GM12875 (cell line): ENCODE data around the gene PDZD2.

Source experiments
- H3K4me3 ChIP-seq: one replicate; pipeline ENCODE4 v1.5.1; 2011; ENCODE audit warnings: low read depth, low read length, control low read depth
- TF ChIP-seq, protein P1 (sequence below): IDR thresholded peaks from 2 replicates; pipeline ENCODE4 v1.5.1; 2011; ENCODE audit warnings: low read depth, mild to moderate bottlenecking, control low read depth, inconsistent platforms, low read length, moderate library complexity, borderline replicate concordance; ENCODE audit not compliant: insufficient read depth

PDZD2 gene

DNA sequence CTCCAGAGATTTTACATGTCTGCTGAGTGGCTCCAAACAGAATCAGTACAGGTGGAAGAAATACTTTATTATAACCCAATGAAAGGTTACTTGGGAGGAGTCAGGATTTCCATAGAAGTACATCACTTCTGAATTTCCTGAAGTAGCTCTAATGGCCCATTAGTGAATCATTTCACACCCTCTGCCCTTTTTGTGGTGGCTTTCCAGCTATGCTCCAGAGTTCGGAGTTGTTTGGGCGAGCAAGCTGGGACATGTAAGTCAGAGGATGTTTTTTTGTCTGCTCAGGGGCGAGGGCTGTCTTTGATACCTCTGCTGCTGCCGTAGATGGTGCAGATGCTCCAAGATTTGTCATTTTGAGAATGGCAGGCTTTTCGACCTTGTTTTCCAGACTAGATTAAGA is 309.1 kb downstream of the PDZD2 start:
- H3K4me3 ChIP-seq, result no peak overlapping the region
- TF ChIP-seq, protein P1, sequence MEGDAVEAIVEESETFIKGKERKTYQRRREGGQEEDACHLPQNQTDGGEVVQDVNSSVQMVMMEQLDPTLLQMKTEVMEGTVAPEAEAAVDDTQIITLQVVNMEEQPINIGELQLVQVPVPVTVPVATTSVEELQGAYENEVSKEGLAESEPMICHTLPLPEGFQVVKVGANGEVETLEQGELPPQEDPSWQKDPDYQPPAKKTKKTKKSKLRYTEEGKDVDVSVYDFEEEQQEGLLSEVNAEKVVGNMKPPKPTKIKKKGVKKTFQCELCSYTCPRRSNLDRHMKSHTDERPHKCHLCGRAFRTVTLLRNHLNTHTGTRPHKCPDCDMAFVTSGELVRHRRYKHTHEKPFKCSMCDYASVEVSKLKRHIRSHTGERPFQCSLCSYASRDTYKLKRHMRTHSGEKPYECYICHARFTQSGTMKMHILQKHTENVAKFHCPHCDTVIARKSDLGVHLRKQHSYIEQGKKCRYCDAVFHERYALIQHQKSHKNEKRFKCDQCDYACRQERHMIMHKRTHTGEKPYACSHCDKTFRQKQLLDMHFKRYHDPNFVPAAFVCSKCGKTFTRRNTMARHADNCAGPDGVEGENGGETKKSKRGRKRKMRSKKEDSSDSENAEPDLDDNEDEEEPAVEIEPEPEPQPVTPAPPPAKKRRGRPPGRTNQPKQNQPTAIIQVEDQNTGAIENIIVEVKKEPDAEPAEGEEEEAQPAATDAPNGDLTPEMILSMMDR, result no peak

DNA sequence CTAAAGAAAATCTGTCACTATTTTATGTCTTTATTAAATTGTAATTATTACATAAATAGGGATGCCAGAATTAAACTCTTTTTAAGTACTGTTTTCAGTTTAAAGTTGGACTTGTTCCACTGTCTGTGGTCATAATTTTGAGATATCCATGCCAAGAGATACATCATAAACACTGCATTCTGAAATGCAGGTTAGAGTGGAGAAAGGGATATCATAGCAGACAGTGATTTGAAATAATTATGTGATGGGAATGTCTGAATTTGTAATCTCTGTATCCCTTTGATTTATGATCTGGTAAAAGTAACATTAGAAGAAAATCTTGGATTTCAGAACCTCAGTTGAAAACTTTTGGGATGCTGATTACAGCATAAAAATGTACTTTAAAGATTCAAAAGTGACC is 313.1 kb downstream of the PDZD2 start:
- TF ChIP-seq, protein P1, result no peak
- H3K4me3 ChIP-seq, result no peak overlapping the region

DNA sequence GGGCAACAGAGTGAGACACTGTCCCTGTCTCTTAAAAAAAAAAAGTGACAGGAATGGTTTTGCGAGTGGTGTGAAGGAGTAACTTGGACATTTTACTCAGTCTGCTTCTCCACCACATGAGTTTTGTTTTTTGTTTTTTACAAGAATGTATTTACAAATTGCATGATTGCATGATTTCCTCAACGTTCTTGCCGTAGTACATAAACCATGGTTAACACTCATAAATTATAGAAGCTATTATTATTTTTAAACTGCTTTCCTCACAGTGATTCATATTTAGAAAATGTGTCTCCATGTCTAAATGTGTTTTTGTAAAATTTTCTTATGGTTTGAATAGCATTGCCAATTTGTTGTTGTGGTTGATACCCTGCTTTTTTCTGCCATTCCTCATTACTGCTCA is 315.2 kb downstream of the PDZD2 start:
- TF ChIP-seq, protein P1, result no peak
- no peak overlapping the region for H3K4me3 ChIP-seq

DNA sequence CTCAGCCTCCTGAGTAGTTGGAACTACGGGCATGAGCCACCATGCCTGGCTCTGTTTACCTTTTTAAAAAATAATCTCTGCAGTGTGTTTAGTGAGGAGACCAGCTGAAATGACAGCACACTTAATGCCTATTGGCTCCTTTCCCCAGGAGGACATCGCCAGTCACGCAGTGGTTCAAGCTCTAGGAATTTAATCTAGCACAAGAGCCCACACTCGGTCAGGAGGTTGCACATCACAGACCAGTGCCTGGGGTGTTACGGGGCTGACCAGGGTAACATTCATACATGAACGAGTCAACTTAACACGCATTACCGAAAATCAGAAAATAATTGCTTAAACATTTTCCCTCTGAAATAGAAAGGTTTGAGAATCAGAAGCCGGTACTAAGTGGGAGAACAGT is 318.2 kb downstream of the PDZD2 start:
- TF ChIP-seq, protein P1, result no peak
- H3K4me3 ChIP-seq, result no peak overlapping the region

DNA sequence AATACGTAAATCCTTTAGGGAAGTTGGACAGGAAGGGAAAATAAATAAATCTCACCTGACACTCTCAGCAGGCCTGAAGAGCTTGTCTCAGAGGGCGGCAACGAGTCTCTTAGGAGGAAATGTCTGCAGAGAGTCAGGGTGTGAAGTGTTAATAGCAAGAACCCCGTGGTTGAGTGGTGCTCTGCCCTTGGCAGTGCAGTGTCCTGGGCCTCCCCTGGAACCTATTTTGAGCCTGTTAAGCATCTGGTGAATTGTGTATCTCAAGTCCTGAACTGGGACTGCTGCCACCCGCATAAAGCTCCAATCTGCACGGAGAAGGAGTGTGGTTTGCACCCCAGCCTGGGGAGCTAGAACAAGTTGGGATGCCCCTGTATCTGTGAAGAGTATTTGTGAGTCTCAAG is 323.4 kb downstream of the PDZD2 start:
- H3K4me3 ChIP-seq, result no peak overlapping the region
- TF ChIP-seq, protein P1, result no peak

DNA sequence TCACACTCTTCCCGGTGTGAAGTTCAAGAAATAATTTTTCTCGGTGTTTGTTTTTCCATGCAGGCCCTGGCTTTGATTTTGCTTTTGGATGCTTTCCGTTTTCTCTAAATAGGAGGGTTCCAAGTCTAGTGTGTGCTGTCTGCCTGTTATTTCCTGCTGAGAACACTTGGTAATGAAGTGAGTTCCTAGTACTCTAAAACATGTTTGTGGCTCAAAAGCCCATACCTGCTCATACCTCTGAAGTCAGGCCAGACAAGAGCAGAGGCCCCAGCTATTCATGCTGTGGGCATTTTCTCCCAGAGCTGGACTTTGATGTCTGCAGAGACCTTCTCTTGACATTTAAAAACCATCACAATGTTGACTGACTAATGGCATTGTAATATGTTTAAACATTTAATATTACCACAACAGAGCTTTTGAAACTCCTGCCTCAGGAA is 324.0 kb downstream of the PDZD2 start:
- no peak overlapping the region for H3K4me3 ChIP-seq
- TF ChIP-seq, protein P1, result no peak

DNA sequence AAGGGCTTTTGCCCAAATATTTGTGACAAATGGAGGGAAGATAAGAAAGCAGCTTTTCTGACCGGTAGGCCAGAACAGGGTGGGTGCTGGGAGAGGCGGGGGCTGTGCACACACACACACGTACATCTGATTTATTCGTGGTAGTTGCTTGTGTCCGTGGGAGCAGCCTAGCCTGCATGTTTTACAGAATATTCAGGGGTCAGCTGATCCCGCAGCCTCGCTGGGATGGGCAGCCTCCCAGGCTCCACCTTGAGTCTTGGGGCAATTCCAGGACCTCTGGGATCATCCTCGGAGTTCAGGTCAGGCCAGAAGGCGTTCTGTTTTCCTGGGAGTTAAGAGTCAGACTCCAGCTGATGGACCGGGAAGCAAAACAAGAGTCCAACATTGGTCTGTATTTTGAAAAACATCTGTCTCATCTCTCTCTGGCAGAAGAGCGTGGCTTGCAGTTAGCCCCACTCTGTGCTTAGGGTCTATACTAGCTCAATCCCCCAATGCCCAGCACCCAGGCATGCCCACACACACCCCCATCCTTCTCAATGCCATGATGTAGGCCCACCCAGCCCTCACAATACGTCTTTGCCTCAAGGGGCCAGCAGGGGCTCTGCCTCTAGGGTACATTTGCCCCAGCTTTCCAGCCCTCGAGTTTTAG is 324.6 kb downstream of the PDZD2 start:
- H3K4me3 ChIP-seq, result no peak overlapping the region
- TF ChIP-seq, protein P1, result no peak
